Activated T-helper 17 cell treated with anti-CD3 and anti-CD28 coated beads, Interleukin-2, amount 50 U/mL, for 72 hours (primary cell): ENCODE measurements around the gene ZNF319. TPM values are rescaled to one million over a fixed set of nuclear protein-coding genes. Genes with fewer than 3 reads are reported as not detected.

ENCODE experiments used
- ATAC-seq: fragments of 150-1000 bp; cut with Tn5 transposase; replicated peaks from 2 replicates; pipeline ENCODE4 v1.10.0; 2021; ENCODE audit warnings: mild to moderate bottlenecking, moderate library complexity
- H3K27ac Mint-ChIP-seq: one replicate; pipeline ENCODE4 v1.8.0; 2022; ENCODE audit warnings: mixed read lengths
- H3K27me3 Mint-ChIP-seq: one replicate; pipeline ENCODE4 v1.8.0; 2022; ENCODE audit warnings: mixed read lengths
- H3K36me3 Mint-ChIP-seq: one replicate; pipeline ENCODE4 v1.8.0; 2022; ENCODE audit warnings: low read depth, mild to moderate bottlenecking, mixed read lengths
- H3K4me1 Mint-ChIP-seq: one replicate; pipeline ENCODE4 v1.8.0; 2022; ENCODE audit warnings: mixed read lengths
- H3K4me3 Mint-ChIP-seq: one replicate; pipeline ENCODE4 v1.8.0; 2022; ENCODE audit warnings: mild to moderate bottlenecking, mixed read lengths
- H3K9me3 Mint-ChIP-seq: one replicate; pipeline ENCODE4 v1.8.0; 2022; ENCODE audit warnings: mixed read lengths
- total RNA-seq, 2 donors: library from RNA; stranded (reverse); gene quantifications; one replicate each; pipeline ENCODE4 v1.2.3, GENCODE V29; 2022

Gene ZNF319
- total RNA-seq, 2 donors from 2014 or later: 3.9 to 5.5 TPM

GRCh38 chr16:57970319-57970718 lies 30.2 kb downstream of the ZNF319 start:
- no peak for ATAC-seq
- H3K4me3 Mint-ChIP-seq: no peak overlapping the region
- H3K27ac Mint-ChIP-seq: no peak overlapping the region
- H3K27me3 Mint-ChIP-seq: peaks cover 4% of the 10 kb centered on the region
- H3K9me3 Mint-ChIP-seq: no peaks in the 10 kb centered on the region
- no peaks in the 10 kb centered on the region for H3K36me3 Mint-ChIP-seq
- no peaks in the 10 kb centered on the region for H3K4me1 Mint-ChIP-seq

- Mint-ChIP-seq H3K4me1 (no peaks in the 10 kb centered on the region), H3K27ac (no peak overlapping the region), H3K4me3 (no peak overlapping the region), H3K9me3 (no peaks in the 10 kb centered on the region), H3K27me3 (peaks cover 4% of the 10 kb centered on the region), H3K36me3 (no peaks in the 10 kb centered on the region)
- no peak for ATAC-seq
These were observed 30.9 kb downstream of the ZNF319 start for GRCh38 chr16:57969451-57970123.

GRCh38 chr16:57967916-57968315 lies 32.6 kb downstream of the ZNF319 start:
- no peaks in the 10 kb centered on the region for H3K4me1 Mint-ChIP-seq
- no peak for ATAC-seq
- no peaks in the 10 kb centered on the region for H3K9me3 Mint-ChIP-seq
- no peak overlapping the region for H3K4me3 Mint-ChIP-seq
- peaks cover 4% of the 10 kb centered on the region for H3K27me3 Mint-ChIP-seq
- no peaks in the 10 kb centered on the region for H3K36me3 Mint-ChIP-seq
- no peak overlapping the region for H3K27ac Mint-ChIP-seq

GRCh38 chr16:57966986-57967385 lies 33.5 kb downstream of the ZNF319 start:
- H3K9me3 Mint-ChIP-seq: no peaks in the 10 kb centered on the region
- peaks cover 3% of the 10 kb centered on the region for H3K27me3 Mint-ChIP-seq
- H3K4me1 Mint-ChIP-seq: no peaks in the 10 kb centered on the region
- ATAC-seq: no peak
- H3K4me3 Mint-ChIP-seq: no peak overlapping the region
- no peak overlapping the region for H3K27ac Mint-ChIP-seq
- no peaks in the 10 kb centered on the region for H3K36me3 Mint-ChIP-seq

- Mint-ChIP-seq H3K27ac (no peak overlapping the region), H3K36me3 (no peaks in the 10 kb centered on the region), H3K27me3 (no peaks in the 10 kb centered on the region), H3K9me3 (no peaks in the 10 kb centered on the region), H3K4me3 (no peak overlapping the region), H3K4me1 (no peaks in the 10 kb centered on the region)
- ATAC-seq: no peak
These were observed 34.2 kb downstream of the ZNF319 start for GRCh38 chr16:57966204-57966771.

- H3K36me3 Mint-ChIP-seq: no peaks in the 10 kb centered on the region
- no peak for ATAC-seq
- H3K9me3 Mint-ChIP-seq: no peaks in the 10 kb centered on the region
- no peaks in the 10 kb centered on the region for H3K27me3 Mint-ChIP-seq
- no peak overlapping the region for H3K4me3 Mint-ChIP-seq
- H3K4me1 Mint-ChIP-seq: no peaks in the 10 kb centered on the region
- H3K27ac Mint-ChIP-seq: no peak overlapping the region
These were observed 36.2 kb downstream of the ZNF319 start for GRCh38 chr16:57964157-57964700.

- no peaks in the 10 kb centered on the region for H3K9me3 Mint-ChIP-seq
- H3K4me3 Mint-ChIP-seq: no peak overlapping the region
- H3K27me3 Mint-ChIP-seq: no peaks in the 10 kb centered on the region
- H3K27ac Mint-ChIP-seq: no peak overlapping the region
- no peak for ATAC-seq
- no peaks in the 10 kb centered on the region for H3K4me1 Mint-ChIP-seq
- H3K36me3 Mint-ChIP-seq: no peaks in the 10 kb centered on the region
These were observed 37.7 kb downstream of the ZNF319 start for GRCh38 chr16:57962756-57963155.

- Mint-ChIP-seq H3K27me3 (no peaks in the 10 kb centered on the region), H3K4me1 (no peaks in the 10 kb centered on the region), H3K4me3 (no peak overlapping the region), H3K36me3 (no peaks in the 10 kb centered on the region), H3K9me3 (no peaks in the 10 kb centered on the region), H3K27ac (no peak overlapping the region)
- ATAC-seq: no peak
These were observed 38.4 kb downstream of the ZNF319 start for GRCh38 chr16:57962046-57962445.

- Mint-ChIP-seq H3K36me3 (no peaks in the 10 kb centered on the region), H3K4me1 (no peaks in the 10 kb centered on the region), H3K4me3 (no peak overlapping the region), H3K27me3 (no peaks in the 10 kb centered on the region), H3K27ac (no peak overlapping the region), H3K9me3 (no peaks in the 10 kb centered on the region)
- no peak for ATAC-seq
These were observed 38.9 kb downstream of the ZNF319 start for GRCh38 chr16:57961538-57961937.

- no peaks in the 10 kb centered on the region for H3K36me3 Mint-ChIP-seq
- no peak overlapping the region for H3K27ac Mint-ChIP-seq
- no peaks in the 10 kb centered on the region for H3K27me3 Mint-ChIP-seq
- H3K4me1 Mint-ChIP-seq: no peaks in the 10 kb centered on the region
- no peaks in the 10 kb centered on the region for H3K9me3 Mint-ChIP-seq
- no peak overlapping the region for H3K4me3 Mint-ChIP-seq
- ATAC-seq: no peak
These were observed 39.5 kb downstream of the ZNF319 start for GRCh38 chr16:57960826-57961472.

GRCh38 chr16:57960310-57960709 lies 40.2 kb downstream of the ZNF319 start:
- Mint-ChIP-seq H3K4me1 (no peaks in the 10 kb centered on the region), H3K36me3 (no peaks in the 10 kb centered on the region), H3K27me3 (no peaks in the 10 kb centered on the region), H3K9me3 (no peaks in the 10 kb centered on the region), H3K4me3 (no peak overlapping the region), H3K27ac (no peak overlapping the region)
- ATAC-seq: no peak

- no peaks in the 10 kb centered on the region for H3K4me1 Mint-ChIP-seq
- no peak overlapping the region for H3K27ac Mint-ChIP-seq
- ATAC-seq: no peak
- H3K36me3 Mint-ChIP-seq: no peaks in the 10 kb centered on the region
- H3K9me3 Mint-ChIP-seq: no peaks in the 10 kb centered on the region
- H3K4me3 Mint-ChIP-seq: no peak overlapping the region
- no peaks in the 10 kb centered on the region for H3K27me3 Mint-ChIP-seq
These were observed 40.7 kb downstream of the ZNF319 start for GRCh38 chr16:57959804-57960203.

- no peaks in the 10 kb centered on the region for H3K27me3 Mint-ChIP-seq
- no peak overlapping the region for H3K4me3 Mint-ChIP-seq
- H3K9me3 Mint-ChIP-seq: no peaks in the 10 kb centered on the region
- no peak for ATAC-seq
- no peaks in the 10 kb centered on the region for H3K36me3 Mint-ChIP-seq
- no peak overlapping the region for H3K27ac Mint-ChIP-seq
- no peaks in the 10 kb centered on the region for H3K4me1 Mint-ChIP-seq
These were observed 41.4 kb downstream of the ZNF319 start for GRCh38 chr16:57959121-57959520.

GRCh38 chr16:57958544-57958943 lies 41.9 kb downstream of the ZNF319 start:
- Mint-ChIP-seq H3K4me3 (no peak overlapping the region), H3K27me3 (no peaks in the 10 kb centered on the region), H3K9me3 (no peaks in the 10 kb centered on the region), H3K27ac (no peak overlapping the region), H3K4me1 (no peaks in the 10 kb centered on the region), H3K36me3 (no peaks in the 10 kb centered on the region)
- no peak for ATAC-seq
